Left lung (tissue), 10 donors: ENCODE results near the gene HS3ST1. TPM values are rescaled to one million over a fixed set of nuclear protein-coding genes. Genes with fewer than 3 reads are reported as not detected.

ENCODE experiments used
- ATAC-seq: fragments of 200-7000 bp; cut with Tn5 transposase; one replicate; pipeline ENCODE4 v1.9.1; 2020; ENCODE audit warnings: moderate library complexity
- DNase-seq, 4 donors: peaks; one replicate each; pipeline ENCODE4 v3.0.0-alpha.2; 2013 to 2020
- H3K27ac ChIP-seq, 2 donors: fragments of 200-600 bp; sonication (generic) in 1 of 2; one replicate each; pipeline versions ENCODE4 v1.5.0 to v1.8.0; 2020 to 2021
- H3K27me3 ChIP-seq, 2 donors: fragments of 200-600 bp; sonication (generic) in 1 of 2; one replicate each; pipeline versions ENCODE4 v1.5.0 to v1.8.0; 2020 to 2021
- H3K36me3 ChIP-seq, 2 donors: fragments of 200-600 bp; sonication (generic) in 1 of 2; one replicate each; pipeline versions ENCODE4 v1.5.0 to v1.8.0; 2020 to 2021
- H3K4me1 ChIP-seq, 2 donors: fragments of 200-600 bp; one replicate each; pipeline ENCODE4 v1.8.0; 2021
- H3K4me3 ChIP-seq, 2 donors: fragments of 200-600 bp; sonication (generic) in 1 of 2; one replicate each; pipeline versions ENCODE4 v1.5.0 to v1.8.0; 2020 to 2021; ENCODE audit warnings: mild to moderate bottlenecking in 1 of 2
- H3K9me3 ChIP-seq, 2 donors: fragments of 200-600 bp; sonication (generic) in 1 of 2; one replicate each; pipeline versions ENCODE4 v1.5.0 to v1.8.0; 2020 to 2021
- intact Hi-C, 2 donors: fragments of 100-400 bp; cut with DNase I; formaldehyde crosslinking; loops; one replicate each; pipeline versions ENCODE4 v1.11.2 to v1.14.2; 2022
- polyA plus RNA-seq, 6 donors: library from polyadenylated mRNA; unstranded; fragments of 120-200 nt; gene quantifications; one replicate each; pipeline ENCODE4 v1.2.1, GENCODE V29; 2013; ENCODE audit not compliant: insufficient read length in 6 of 6
- total RNA-seq, 2 donors: library from RNA; stranded (reverse); fragmentation: NEBNext Ultra II Directional; extraction: Animal tissue kit (Norgen Biotek cat#: 25700); gene quantifications; one replicate each; pipeline ENCODE4 v1.2.1, GENCODE V29; 2021
- TF ChIP-seq, protein P1 (sequence below), 2 donors: fragments of 200-600 bp; sonication (generic) in 1 of 2; IDR thresholded peaks; one replicate each; pipeline versions ENCODE4 v1.5.0 to v1.8.0; 2021; ENCODE audit warnings: antibody characterized with exemption in 2 of 2
- donor health status: DM: no; HTN: yes; CAD: no.
- donor health status: DM: no; HTN: no; CAD: no.

HS3ST1 gene
- total and polyA plus RNA-seq, 8 donors, result 2.6 to 11.9 (median 3.8) TPM

DNA sequence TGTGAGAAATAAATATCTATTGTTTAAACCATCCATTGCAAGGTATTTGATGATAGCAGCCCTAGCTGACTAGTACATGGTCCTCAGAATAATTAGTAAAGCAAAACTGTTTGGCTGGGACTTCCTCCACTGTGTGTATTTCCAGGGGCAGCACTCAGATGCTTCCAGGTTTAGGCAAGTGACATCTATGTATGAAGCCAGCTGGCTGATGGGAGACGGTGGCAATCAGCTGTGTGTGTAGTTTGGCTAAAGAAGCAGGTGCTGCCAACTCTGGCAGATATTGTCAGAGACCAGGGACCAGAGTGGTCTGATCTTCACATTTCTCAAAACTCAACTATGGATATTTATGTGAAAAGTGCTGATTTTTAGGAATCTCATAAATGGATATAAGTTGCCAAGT is 19.1 kb downstream of the HS3ST1 start:
- ATAC-seq (no peak), DNase-seq (no peak)
- intact Hi-C loops, result no loop called here
- Histone ChIP-seq H3K36me3 (no peaks in the 10 kb centered on the region), H3K27me3 (no peaks in the 10 kb centered on the region), H3K4me1 (no peaks in the 10 kb centered on the region), H3K27ac (no peak overlapping the region), H3K4me3 (no peak overlapping the region), H3K9me3 (no peaks in the 10 kb centered on the region)
- TF ChIP-seq, protein P1, sequence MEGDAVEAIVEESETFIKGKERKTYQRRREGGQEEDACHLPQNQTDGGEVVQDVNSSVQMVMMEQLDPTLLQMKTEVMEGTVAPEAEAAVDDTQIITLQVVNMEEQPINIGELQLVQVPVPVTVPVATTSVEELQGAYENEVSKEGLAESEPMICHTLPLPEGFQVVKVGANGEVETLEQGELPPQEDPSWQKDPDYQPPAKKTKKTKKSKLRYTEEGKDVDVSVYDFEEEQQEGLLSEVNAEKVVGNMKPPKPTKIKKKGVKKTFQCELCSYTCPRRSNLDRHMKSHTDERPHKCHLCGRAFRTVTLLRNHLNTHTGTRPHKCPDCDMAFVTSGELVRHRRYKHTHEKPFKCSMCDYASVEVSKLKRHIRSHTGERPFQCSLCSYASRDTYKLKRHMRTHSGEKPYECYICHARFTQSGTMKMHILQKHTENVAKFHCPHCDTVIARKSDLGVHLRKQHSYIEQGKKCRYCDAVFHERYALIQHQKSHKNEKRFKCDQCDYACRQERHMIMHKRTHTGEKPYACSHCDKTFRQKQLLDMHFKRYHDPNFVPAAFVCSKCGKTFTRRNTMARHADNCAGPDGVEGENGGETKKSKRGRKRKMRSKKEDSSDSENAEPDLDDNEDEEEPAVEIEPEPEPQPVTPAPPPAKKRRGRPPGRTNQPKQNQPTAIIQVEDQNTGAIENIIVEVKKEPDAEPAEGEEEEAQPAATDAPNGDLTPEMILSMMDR (IDR thresholded peaks at IDR 0.05), result no peak

DNA sequence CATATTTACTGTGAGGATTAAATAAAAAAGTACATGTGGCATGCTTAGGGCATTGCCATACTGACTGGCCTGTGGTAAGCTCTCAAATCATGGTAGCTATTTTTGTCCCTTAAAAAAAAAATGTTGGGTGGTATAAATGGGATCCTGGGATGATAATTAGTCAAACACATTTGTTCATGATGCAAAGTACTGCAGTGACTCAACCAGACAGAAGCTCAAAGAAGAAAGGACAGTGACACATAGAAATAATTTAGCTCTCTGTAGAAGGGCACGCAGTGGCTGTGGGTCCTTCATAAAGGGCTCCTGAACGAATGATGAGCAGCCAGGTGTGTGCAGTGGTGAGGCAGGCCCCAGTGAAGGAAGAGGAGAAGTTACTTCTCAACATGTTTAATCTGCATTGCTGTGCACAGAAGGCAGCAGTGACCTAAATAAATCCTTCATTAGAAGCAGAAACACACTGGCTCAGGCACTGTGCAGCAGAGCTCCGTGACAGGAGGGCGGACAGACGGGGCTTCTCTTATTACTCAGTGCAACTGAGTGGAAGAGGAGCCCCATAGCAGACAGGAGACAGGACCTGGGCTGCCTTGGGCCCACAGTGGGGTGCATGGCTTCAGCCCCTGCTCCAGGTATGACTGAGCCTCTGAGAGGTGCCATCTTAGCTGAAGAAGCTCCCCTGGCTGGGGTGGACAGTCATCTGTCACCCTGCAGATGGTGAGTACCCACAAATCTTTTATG is 20.3 kb downstream of the HS3ST1 start:
- H3K36me3 ChIP-seq, result no peaks in the 10 kb centered on the region
- no peaks in the 10 kb centered on the region for H3K4me1 ChIP-seq
- no peak overlapping the region for H3K27ac ChIP-seq
- ATAC-seq (no peak), DNase-seq (no peak)
- TF ChIP-seq, protein P1 (IDR thresholded peaks at IDR 0.05), result no peak
- no peak overlapping the region for H3K4me3 ChIP-seq
- no peaks in the 10 kb centered on the region for H3K9me3 ChIP-seq
- intact Hi-C loops, result no loop called here
- H3K27me3 ChIP-seq, result no peaks in the 10 kb centered on the region

DNA sequence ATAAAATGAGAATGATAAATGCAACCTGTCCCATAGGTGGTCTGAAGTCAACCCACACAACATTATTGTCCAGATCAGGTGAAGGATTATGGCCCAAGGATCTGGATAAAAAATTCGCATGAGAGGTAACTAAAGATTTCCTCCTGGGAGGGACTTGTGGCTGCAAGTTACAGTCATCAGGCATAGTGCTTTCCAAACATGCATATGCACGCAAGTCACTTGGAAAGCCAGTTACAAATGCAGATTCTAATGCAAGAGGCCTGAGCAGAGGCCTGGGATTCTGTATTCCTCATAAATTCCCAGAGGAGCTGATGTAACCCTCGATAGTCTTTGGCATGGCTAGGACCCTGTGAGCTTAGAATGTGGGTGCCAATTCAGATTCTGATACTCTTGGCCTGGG is 21.1 kb downstream of the HS3ST1 start:
- TF ChIP-seq, protein P1 (IDR thresholded peaks at IDR 0.05), result no peak
- ATAC-seq (no peak), DNase-seq (no peak)
- Histone ChIP-seq H3K27me3 (no peaks in the 10 kb centered on the region), H3K27ac (no peak overlapping the region), H3K4me1 (no peaks in the 10 kb centered on the region), H3K9me3 (no peaks in the 10 kb centered on the region), H3K4me3 (no peak overlapping the region), H3K36me3 (no peaks in the 10 kb centered on the region)
- intact Hi-C loops, result no loop called here

DNA sequence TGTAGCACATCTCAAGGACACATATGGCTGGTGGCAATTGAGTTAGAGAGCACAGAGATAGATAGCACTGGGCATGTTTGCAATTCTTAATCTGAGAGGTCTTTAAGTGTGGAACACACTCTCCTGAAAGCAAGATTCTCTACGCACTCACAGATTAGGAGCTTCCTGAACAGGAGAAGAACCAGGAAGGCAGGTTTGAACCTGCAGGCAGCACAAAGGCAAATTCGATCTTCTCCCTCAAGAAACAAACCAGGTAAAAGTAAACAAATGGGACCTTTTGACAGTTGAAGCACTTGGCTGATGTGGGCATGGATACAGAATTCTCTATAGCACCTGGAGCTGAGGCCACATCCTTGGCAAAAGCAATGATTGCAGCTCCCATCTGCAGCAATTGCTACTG is 24.3 kb downstream of the HS3ST1 start:
- TF ChIP-seq, protein P1 (IDR thresholded peaks at IDR 0.05), result no peak
- H3K4me1 ChIP-seq, result no peaks in the 10 kb centered on the region
- peaks cover 0 to 7% of the 10 kb centered on the region in 2 donors for H3K36me3 ChIP-seq
- ATAC-seq (no peak), DNase-seq (no peak)
- no peaks in the 10 kb centered on the region for H3K9me3 ChIP-seq
- intact Hi-C loops, result no loop called here
- no peak overlapping the region for H3K4me3 ChIP-seq
- no peak overlapping the region for H3K27ac ChIP-seq
- no peaks in the 10 kb centered on the region for H3K27me3 ChIP-seq

DNA sequence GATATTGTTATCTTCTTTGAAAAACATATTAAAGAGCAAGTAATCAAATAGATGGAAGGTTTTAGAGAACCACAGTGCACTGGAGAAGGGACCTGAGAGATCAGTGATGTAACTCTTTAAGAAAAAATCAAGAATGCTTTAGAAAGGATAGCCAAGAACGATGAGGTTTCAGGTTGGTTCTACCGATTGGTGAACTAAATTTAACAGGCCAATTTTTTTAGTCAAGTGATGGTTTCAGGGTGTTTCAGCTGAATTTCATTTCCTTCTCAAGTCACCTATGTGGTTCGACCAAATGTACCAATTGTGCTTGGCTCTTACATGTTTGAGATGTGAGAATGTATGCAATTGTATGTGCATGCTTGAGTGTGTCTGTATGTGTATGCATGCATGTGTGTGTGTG is 26.5 kb downstream of the HS3ST1 start:
- no peak for ATAC-seq
- intact Hi-C loops, result no loop called here
- no peak overlapping the region for H3K4me3 ChIP-seq
- no peak overlapping the region for H3K27ac ChIP-seq
- no peaks in the 10 kb centered on the region for H3K9me3 ChIP-seq
- TF ChIP-seq, protein P1 (IDR thresholded peaks at IDR 0.05), result no peak
- H3K4me1 ChIP-seq, result no peaks in the 10 kb centered on the region
- no peak for DNase-seq
- H3K27me3 ChIP-seq, result no peaks in the 10 kb centered on the region
- H3K36me3 ChIP-seq, result peaks cover 0 to 14% of the 10 kb centered on the region in 2 donors
